ENCODE data around the gene PROS1. TPM values are rescaled to one million over a fixed set of nuclear protein-coding genes. Genes with fewer than 3 reads are reported as not detected.

The PROS1 gene
- total and polyA plus RNA-seq, 2 of the 8 experiments (the other 6 are each of a cell fraction or from before 2014, with no cell fraction given): 0.65 to 2.5 TPM

DNA sequence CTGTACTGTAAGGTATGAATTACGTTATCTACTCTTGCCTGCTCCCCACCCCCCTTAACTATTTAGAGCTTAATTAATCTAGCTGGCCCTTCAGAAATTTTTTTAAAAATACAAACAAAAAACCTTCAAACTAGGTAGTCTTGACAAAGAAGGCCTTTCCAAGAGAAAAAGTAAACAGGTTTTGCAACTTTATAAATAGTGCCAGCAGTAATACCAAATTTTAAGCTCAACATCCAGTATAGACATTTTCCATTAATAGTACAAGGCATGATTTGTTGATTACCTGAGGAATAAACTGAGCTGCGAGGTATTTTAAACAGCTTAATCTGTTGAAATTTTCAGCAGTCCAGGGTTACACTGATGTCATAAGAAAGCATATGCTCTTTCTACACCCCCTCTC is 34.6 kb upstream of the PROS1 start:
- Histone ChIP-seq H3K23ac (ENCODE audit: insufficient read length) (no peak overlapping the region), H2BK120ac (replicated peaks; ENCODE audit: low read depth, low read length) (no peak overlapping the region), H2BK20ac (ENCODE audit: low read length) (no peak overlapping the region), H2AK5ac (ENCODE audit: low read depth, low read length) (no peak overlapping the region), H3K79me2 (ENCODE audit: control insufficient read depth in 1 of 2, insufficient read depth in 2 of 2, low read length in 2 of 2) (no peaks in the 10 kb centered on the region), H2BK12ac (ENCODE audit: low read depth, low read length) (no peak overlapping the region), H3K9me3 (ENCODE audit: insufficient read depth in 2 of 2, low read depth in 1 of 2, low read length in 1 of 2) (no peaks in the 10 kb centered on the region), H3K27me3 (replicated peaks in 1 of 4; ENCODE audit: control insufficient read depth in 3 of 4, extremely low read depth in 1 of 4, insufficient read depth in 3 of 4, low read length in 3 of 4) (no peaks in the 10 kb centered on the region), H3K9ac (replicated peaks in 1 of 4; ENCODE audit: extremely low read depth in 1 of 4, low read depth in 3 of 4, low read length in 3 of 4) (no peak overlapping the region), H4K91ac (replicated peaks; ENCODE audit: insufficient read length, low read length) (no peak overlapping the region), H3K36me3 (ENCODE audit: control insufficient read depth in 2 of 4, insufficient read depth in 4 of 4, low read length in 3 of 4) (no peaks in the 10 kb centered on the region), H3K4ac (replicated peaks; ENCODE audit: insufficient read length, low read depth, low read length) (no peak overlapping the region), H3K18ac (ENCODE audit: extremely low read depth, low read length) (no peak overlapping the region), H3K23me2 (ENCODE audit: low read depth, low read length) (no peaks in the 10 kb centered on the region), H4K20me1 (replicated peaks in 1 of 2; ENCODE audit: control insufficient read depth in 1 of 2, insufficient read depth in 2 of 2, low read length in 2 of 2) (peaks cover 0 to 1% of the 10 kb centered on the region in 2 experiments), H3K4me1 (replicated peaks in 1 of 4; ENCODE audit: control insufficient read depth in 3 of 4, insufficient read depth in 4 of 4, low read length in 3 of 4) (no peaks in the 10 kb centered on the region), H3K79me1 (ENCODE audit: low read depth, low read length) (no peaks in the 10 kb centered on the region), H3K14ac (ENCODE audit: insufficient read length) (no peak overlapping the region), H4K5ac (ENCODE audit: insufficient read length, low read depth, low read length) (no peak overlapping the region), H2BK5ac (ENCODE audit: low read depth, low read length) (no peak overlapping the region), H3K4me3 (ENCODE audit: extremely low read depth in 1 of 4, insufficient read depth in 2 of 4, low read depth in 3 of 4, low read length in 4 of 4) (no peak overlapping the region), H3K4me2 (ENCODE audit: insufficient read depth in 1 of 2, low read depth in 2 of 2, low read length in 2 of 2) (no peak overlapping the region), H2AFZ (ENCODE audit: low read length) (no peak overlapping the region), H4K8ac (ENCODE audit: extremely low read depth, insufficient read depth, low read length) (no peak overlapping the region), H3K56ac (replicated peaks; ENCODE audit: insufficient read length, low read depth, low read length) (no peak overlapping the region), H2BK15ac (ENCODE audit: low read length) (no peak overlapping the region), H3K27ac (ENCODE audit: low read depth, low read length) (no peak overlapping the region)
- FAIRE-seq (no peak), DNase-seq (ENCODE audit: low read depth in 1 of 2, low spot score in 2 of 2) (no peak)
- POLR2A ChIA-PET (ENCODE audit: partially characterized antibody): interaction anchor here (1.3 kb wide), 1 partner anchor 55 kb away, joined by 4 read pairs; the partner anchor contains the start of genes DHFR2 and NSUN3
- TF ChIP-seq EP300 (IDR thresholded peaks at IDR 0.05; ENCODE audit: borderline replicate concordance in 1 of 2, low read depth in 2 of 2, low read length in 2 of 2): no peak
- TF ChIP-seq EZH2 (IDR thresholded peaks at IDR 0.05; ENCODE audit: low read depth, low read length, severe bottlenecking): no peak
- no peak for TF ChIP-seq GTF2F1 (IDR thresholded peaks at IDR 0.05; ENCODE audit: borderline replicate concordance, low read depth, low read length)
- CTCF ChIA-PET (ENCODE audit: partially characterized antibody): no interaction called here
- 87% methylated on average over 2 of the region's 2 CpGs; no CpG with 5 or more reads in 1 of the 2 experiments for WGBS, 2 experiments (ENCODE audit: extremely low coverage in 1 of 2, insufficient coverage in 1 of 2, insufficient read length in 1 of 2, insufficient replicate concordance in 2 of 2, low coverage in 1 of 2, low lambda C conversion rate in 2 of 2, missing lambda C conversion rate in 1 of 2)
